Esophagus muscularis mucosa (tissue), 4 donors: ENCODE measurements around the gene C12orf43. TPM values are rescaled to one million over a fixed set of nuclear protein-coding genes. Genes with fewer than 3 reads are reported as not detected.

Experiments used
- DNase-seq: peaks from one replicate; pipeline ENCODE4 v3.0.0-alpha.2; 2017; ENCODE audit errors: extremely low spot score
- H3K27ac ChIP-seq, 4 donors: fragments of 200-600 bp; sonication (generic); replicated peaks in 1 of 4; 1 replicate in 3 of 4; 2 replicates in 1 of 4; pipeline ENCODE4 v1.5.1; 2016 to 2019; ENCODE audit warnings: mild to moderate bottlenecking in 1 of 4
- H3K27me3 ChIP-seq, 4 donors: fragments of 200-600 bp; sonication (generic); one replicate each; pipeline versions ENCODE4 v1.5.1 to v1.6.0; 2016 to 2019
- H3K36me3 ChIP-seq, 4 donors: fragments of 200-600 bp; sonication (generic); one replicate each; pipeline ENCODE4 v1.5.1; 2016 to 2019
- H3K4me1 ChIP-seq, 4 donors: fragments of 200-600 bp; sonication (generic); one replicate each; pipeline ENCODE4 v1.5.1; 2016 to 2019
- H3K4me3 ChIP-seq, 4 donors: fragments of 200-600 bp; sonication (generic); 1 replicate in 2 of 4; 2 replicates in 2 of 4; pipeline ENCODE4 v1.5.1; 2016 to 2019; ENCODE audit warnings: mild to moderate bottlenecking in 4 of 4, moderate library complexity in 1 of 4
- H3K9me3 ChIP-seq, 4 donors: fragments of 200-600 bp; sonication (generic); 1 replicate in 3 of 4; 2 replicates in 1 of 4; pipeline ENCODE4 v1.5.1; 2016 to 2019
- EP300 ChIP-seq: sonication (generic); formaldehyde crosslinking; IDR thresholded peaks from one replicate; pipeline ENCODE4 v1.6.1; 2017; ENCODE audit warnings: antibody characterized with exemption
- POLR2A ChIP-seq: fragments of 450-650 bp; IDR thresholded peaks from one replicate; pipeline ENCODE4 v1.6.1; 2017; ENCODE audit warnings: antibody characterized with exemption, moderate library complexity, mild to moderate bottlenecking, low read depth
- POLR2AphosphoS5 ChIP-seq, 2 donors: sonication (generic); formaldehyde crosslinking; IDR thresholded peaks; one replicate each; pipeline ENCODE4 v1.6.1; 2017; ENCODE audit warnings: antibody characterized with exemption in 2 of 2
- WGBS: methylation state at CpG from one replicate; pipeline ENCODE4 v1.1.5; 2018; 5-methylcytosine and 5-hydroxymethylcytosine counted together
- intact Hi-C: fragments of 100-400 bp; cut with DNase I; formaldehyde crosslinking; loops from one replicate; pipeline ENCODE4 v1.15.1; 2023
- total RNA-seq, 4 donors: library from RNA; depleted of rRNA; stranded (reverse); fragments of >200 nt; gene quantifications; one replicate each; pipeline versions ENCODE4 v1.1.0 to v1.2.1, GENCODE V29; 2016
- TF ChIP-seq, protein P1 (sequence below), 3 experiments: fragments of 200-600 bp in 2 of 3; fragments of 450-650 bp in 1 of 3; sonication (generic) in 2 of 3; IDR thresholded peaks; one replicate each; pipeline ENCODE4 v1.5.1; 2017 to 2019; ENCODE audit warnings: antibody characterized with exemption in 3 of 3, mild to moderate bottlenecking in 2 of 3, moderate library complexity in 1 of 3

The C12orf43 gene
- total RNA-seq, 4 donors from 2014 or later: 14.5 to 22.6 (median 18.5) TPM

DNA sequence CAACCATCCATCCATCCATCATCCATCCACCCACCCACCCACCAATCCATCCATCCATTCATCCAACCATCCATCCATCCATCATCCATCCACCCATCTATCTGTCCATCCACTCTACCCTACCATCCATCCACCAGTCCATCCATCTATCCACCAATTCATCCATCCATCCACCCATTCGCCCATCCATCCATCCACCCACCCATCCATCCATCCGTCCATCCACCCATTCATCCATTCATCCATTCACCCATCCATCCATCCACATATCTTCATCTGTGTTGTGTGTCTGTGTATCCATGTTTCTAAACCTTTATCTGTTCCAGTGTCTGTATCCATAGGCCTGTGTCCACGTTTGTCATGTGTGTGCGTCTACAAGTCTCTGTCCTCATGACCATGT, 28.1 kb downstream of the C12orf43 start:
- DNase-seq: no peak
- Histone ChIP-seq H3K27ac (no peak overlapping the region), H3K36me3 (no peaks in the 10 kb centered on the region), H3K27me3 (no peaks in the 10 kb centered on the region), H3K9me3 (no peaks in the 10 kb centered on the region), H3K4me3 (no peak overlapping the region), H3K4me1 (no peaks in the 10 kb centered on the region)
- TF ChIP-seq POLR2AphosphoS5 (IDR thresholded peaks at IDR 0.05): no peak
- TF ChIP-seq EP300: no peak
- TF ChIP-seq, protein P1, sequence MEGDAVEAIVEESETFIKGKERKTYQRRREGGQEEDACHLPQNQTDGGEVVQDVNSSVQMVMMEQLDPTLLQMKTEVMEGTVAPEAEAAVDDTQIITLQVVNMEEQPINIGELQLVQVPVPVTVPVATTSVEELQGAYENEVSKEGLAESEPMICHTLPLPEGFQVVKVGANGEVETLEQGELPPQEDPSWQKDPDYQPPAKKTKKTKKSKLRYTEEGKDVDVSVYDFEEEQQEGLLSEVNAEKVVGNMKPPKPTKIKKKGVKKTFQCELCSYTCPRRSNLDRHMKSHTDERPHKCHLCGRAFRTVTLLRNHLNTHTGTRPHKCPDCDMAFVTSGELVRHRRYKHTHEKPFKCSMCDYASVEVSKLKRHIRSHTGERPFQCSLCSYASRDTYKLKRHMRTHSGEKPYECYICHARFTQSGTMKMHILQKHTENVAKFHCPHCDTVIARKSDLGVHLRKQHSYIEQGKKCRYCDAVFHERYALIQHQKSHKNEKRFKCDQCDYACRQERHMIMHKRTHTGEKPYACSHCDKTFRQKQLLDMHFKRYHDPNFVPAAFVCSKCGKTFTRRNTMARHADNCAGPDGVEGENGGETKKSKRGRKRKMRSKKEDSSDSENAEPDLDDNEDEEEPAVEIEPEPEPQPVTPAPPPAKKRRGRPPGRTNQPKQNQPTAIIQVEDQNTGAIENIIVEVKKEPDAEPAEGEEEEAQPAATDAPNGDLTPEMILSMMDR (IDR thresholded peaks at IDR 0.05): no peak
- no peak for TF ChIP-seq POLR2A
- intact Hi-C loops: no loop called here
- 86% methylated on average over 4 of the region's 4 CpGs for WGBS

DNA sequence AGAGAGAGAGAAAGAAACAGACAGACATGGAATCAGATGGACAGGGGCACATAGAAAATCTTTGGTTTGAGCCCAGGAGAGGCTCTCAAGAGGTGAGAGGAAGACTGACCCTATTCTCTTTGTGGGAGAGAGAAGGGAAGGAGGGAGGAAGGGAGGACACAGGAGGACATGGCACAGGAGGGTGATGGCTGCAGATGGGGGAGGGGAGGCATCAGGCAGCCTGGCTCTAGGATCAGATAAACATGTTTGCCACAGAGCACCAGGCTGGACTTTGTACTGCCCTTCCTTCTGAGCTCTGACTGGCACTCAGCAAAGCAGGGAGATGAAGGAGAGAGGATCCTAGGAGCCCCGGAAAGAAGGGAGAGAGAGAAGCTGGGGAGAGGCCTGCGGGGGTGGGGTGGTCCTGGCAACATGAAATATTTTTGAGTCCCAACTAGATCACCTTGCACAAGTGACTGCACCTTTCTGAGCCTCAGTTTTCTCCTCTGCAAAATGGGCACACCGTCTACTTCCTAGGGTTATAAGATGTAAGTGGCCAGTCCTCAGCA, 31.9 kb downstream of the C12orf43 start:
- H3K27ac ChIP-seq: no peak overlapping the region
- no peak for TF ChIP-seq POLR2AphosphoS5 (IDR thresholded peaks at IDR 0.05)
- no peak for TF ChIP-seq EP300
- no peak for TF ChIP-seq POLR2A
- TF ChIP-seq, protein P1 (IDR thresholded peaks at IDR 0.05): no peak
- no peak for DNase-seq
- 82% methylated on average over 3 of the region's 3 CpGs for WGBS
- peaks cover 0 to 9% (median 0%) of the 10 kb centered on the region in 4 donors for H3K27me3 ChIP-seq
- intact Hi-C loops: no loop called here
- no peak overlapping the region for H3K4me3 ChIP-seq
- H3K36me3 ChIP-seq: no peaks in the 10 kb centered on the region
- no peaks in the 10 kb centered on the region for H3K4me1 ChIP-seq
- no peaks in the 10 kb centered on the region for H3K9me3 ChIP-seq

DNA sequence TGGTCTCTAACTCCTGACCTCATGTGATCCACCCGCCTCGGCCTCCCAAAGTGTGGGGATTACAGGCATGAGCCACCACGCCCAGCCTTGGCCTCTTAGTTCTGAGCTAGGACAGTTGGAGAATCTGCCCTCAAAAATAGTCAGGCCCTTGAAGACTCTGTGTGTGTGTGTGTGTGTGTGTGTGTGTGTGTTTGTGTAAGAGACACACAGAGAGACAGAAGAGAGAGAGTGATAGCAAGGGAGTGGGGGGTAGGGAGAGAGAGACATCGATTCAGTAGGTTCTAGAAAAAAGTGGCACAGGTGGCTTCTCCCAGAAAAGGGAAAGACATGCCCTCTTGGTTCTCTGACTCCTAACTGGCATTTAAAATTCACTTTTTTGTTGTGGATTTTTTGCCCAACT, 32.5 kb downstream of the C12orf43 start:
- TF ChIP-seq EP300 (no peak), POLR2AphosphoS5 (IDR thresholded peaks at IDR 0.05) (no peak), POLR2A (no peak)
- TF ChIP-seq, protein P1 (IDR thresholded peaks at IDR 0.05): no peak
- Histone ChIP-seq H3K36me3 (no peaks in the 10 kb centered on the region), H3K9me3 (no peaks in the 10 kb centered on the region), H3K4me3 (no peak overlapping the region), H3K4me1 (peaks cover 0 to 1% (median under 1%) of the 10 kb centered on the region in 4 donors), H3K27ac (no peak overlapping the region), H3K27me3 (peaks cover 0 to 9% (median 0%) of the 10 kb centered on the region in 4 donors)
- 79% methylated on average over 4 of the region's 4 CpGs for WGBS
- intact Hi-C loops: no loop called here
- no peak for DNase-seq

DNA sequence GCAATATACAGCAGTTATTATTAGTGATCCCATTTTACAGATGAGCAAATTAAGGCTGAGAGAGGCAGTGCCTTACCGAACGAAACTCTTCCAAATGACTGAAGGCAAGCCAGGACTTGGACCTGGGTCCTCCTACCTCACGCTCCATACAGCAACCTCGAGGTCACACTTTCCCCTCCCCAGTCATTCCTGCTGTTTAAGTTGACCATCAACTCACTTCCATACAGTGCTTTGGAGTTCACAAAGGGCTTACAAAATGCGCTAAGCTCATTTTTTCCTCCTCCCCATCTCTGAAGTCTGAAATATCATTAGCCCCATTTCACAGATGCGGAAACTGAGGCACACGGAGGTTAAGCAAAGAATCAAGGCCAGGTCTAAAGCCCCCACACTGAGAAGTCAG, 33.6 kb downstream of the C12orf43 start:
- H3K4me3 ChIP-seq: no peak overlapping the region
- H3K27me3 ChIP-seq: peaks cover 0 to 9% (median 0%) of the 10 kb centered on the region in 4 donors
- H3K4me1 ChIP-seq: peaks cover 0 to 11% (median 9%) of the 10 kb centered on the region in 4 donors
- TF ChIP-seq EP300: no peak
- TF ChIP-seq POLR2A: no peak
- TF ChIP-seq POLR2AphosphoS5 (IDR thresholded peaks at IDR 0.05): no peak
- TF ChIP-seq, protein P1 (IDR thresholded peaks at IDR 0.05): no peak
- WGBS: 81% methylated on average over 7 of the region's 7 CpGs
- no peaks in the 10 kb centered on the region for H3K36me3 ChIP-seq
- H3K27ac ChIP-seq: no peak overlapping the region
- DNase-seq: no peak
- intact Hi-C loops: no loop called here
- no peaks in the 10 kb centered on the region for H3K9me3 ChIP-seq
